BLaER1 (cell line): ENCODE measurements around the gene GPR183.

Experiments used
- H3K27ac ChIP-seq: shearing (Covaris generic); formaldehyde crosslinking; 2 replicates; pipeline ENCODE4 v1.8.1; 2022
- H3K27me3 ChIP-seq: shearing (Covaris generic); formaldehyde crosslinking; 2 replicates; pipeline ENCODE4 v1.8.1; 2022
- H3K36me3 ChIP-seq: shearing (Covaris generic); formaldehyde crosslinking; 2 replicates; pipeline ENCODE4 v1.8.1; 2022
- H3K4me1 ChIP-seq: shearing (Covaris generic); formaldehyde crosslinking; 2 replicates; pipeline ENCODE4 v1.8.1; 2022
- H3K4me2 ChIP-seq: shearing (Covaris generic); formaldehyde crosslinking; 2 replicates; pipeline ENCODE4 v1.8.1; 2022
- H3K4me3 ChIP-seq: shearing (Covaris generic); formaldehyde crosslinking; 2 replicates; pipeline ENCODE4 v1.8.1; 2022
- H3K9ac ChIP-seq: shearing (Covaris generic); formaldehyde crosslinking; 2 replicates; pipeline ENCODE4 v1.8.1; 2022
- H3K9me3 ChIP-seq: shearing (Covaris generic); formaldehyde crosslinking; 2 replicates; pipeline ENCODE4 v1.8.1; 2022
- H4K20me1 ChIP-seq: shearing (Covaris generic); formaldehyde crosslinking; 2 replicates; pipeline ENCODE4 v1.8.1; 2022
- Cebpa-rat ChIP-seq: shearing (Covaris generic); IDR thresholded peaks from 2 replicates; pipeline ENCODE4 v1.8.1; 2022

GPR183 gene

GRCh38 chr13:99307247-99307646, at the start of gene GPR183:
Gene GPR183, minus strand, starts transcription at chr13:99307399. Its CDS starts 11,254 bp downstream, at chr13:99296145.
- Histone ChIP-seq H3K9ac (no peak within 1 kb of the TSS), H3K9me3 (peaks cover 8% of the 10 kb centered on the region; the same call in 1 of the 2 replicates), H3K36me3 (peaks cover 64% of the 10 kb centered on the region), H4K20me1 (peaks cover 72% of the 10 kb centered on the region), H3K27ac (no peak within 1 kb of the TSS), H3K4me3 (no peak within 1 kb of the TSS), H3K4me2 (no peak within 1 kb of the TSS), H3K27me3 (no peaks in the 10 kb centered on the region), H3K4me1 (no peaks in the 10 kb centered on the region)
- TF ChIP-seq Cebpa-rat: no peak

GRCh38 chr13:99356262-99357091, 49.3 kb upstream of the GPR183 start:
- Histone ChIP-seq H3K9me3 (no peaks in the 10 kb centered on the region), H3K27me3 (no peaks in the 10 kb centered on the region), H3K4me1 (peaks cover 39% of the 10 kb centered on the region), H3K9ac (peak overlapping the region; percentile 32; the same call in 1 of the 2 replicates), H3K27ac (0 out of 2 replicates have a peak overlapping the region, but pooled peaks have one; percentile 35), H3K36me3 (peaks cover 88% of the 10 kb centered on the region), H4K20me1 (peaks cover 65% of the 10 kb centered on the region), H3K4me3 (peak overlapping the region; percentile 23; the same call in 1 of the 2 replicates), H3K4me2 (peak overlapping the region; percentile 86)
- no peak for TF ChIP-seq Cebpa-rat

GRCh38 chr13:99356012-99356261, 48.7 kb upstream of the GPR183 start:
- peaks cover 39% of the 10 kb centered on the region for H3K4me1 ChIP-seq
- peak overlapping the region; percentile 86 for H3K4me2 ChIP-seq
- H3K4me3 ChIP-seq: peak overlapping the region; percentile 23; the same call in 1 of the 2 replicates
- TF ChIP-seq Cebpa-rat: no peak
- no peaks in the 10 kb centered on the region for H3K9me3 ChIP-seq
- H3K9ac ChIP-seq: peak overlapping the region; percentile 32; the same call in 1 of the 2 replicates
- H4K20me1 ChIP-seq: peaks cover 65% of the 10 kb centered on the region
- peaks cover 89% of the 10 kb centered on the region for H3K36me3 ChIP-seq
- 0 out of 2 replicates have a peak overlapping the region, but pooled peaks have one; percentile 35 for H3K27ac ChIP-seq
- no peaks in the 10 kb centered on the region for H3K27me3 ChIP-seq

GRCh38 chr13:99355267-99356011, 48.2 kb upstream of the GPR183 start:
- H3K9ac ChIP-seq: peak overlapping the region; percentile 32; the same call in 1 of the 2 replicates
- H3K27ac ChIP-seq: 0 out of 2 replicates have a peak overlapping the region, but pooled peaks have one; percentile 35
- no peak for TF ChIP-seq Cebpa-rat

GRCh38 chr13:99354371-99354951, 47.3 kb upstream of the GPR183 start:
- H3K27me3 ChIP-seq: no peaks in the 10 kb centered on the region
- peaks cover 69% of the 10 kb centered on the region for H4K20me1 ChIP-seq
- H3K9ac ChIP-seq: no peak overlapping the region
- peak overlapping the region; percentile 86 for H3K4me2 ChIP-seq
- H3K27ac ChIP-seq: no peak overlapping the region
- peaks cover 88% of the 10 kb centered on the region for H3K36me3 ChIP-seq
- no peak overlapping the region for H3K4me3 ChIP-seq
- no peaks in the 10 kb centered on the region for H3K9me3 ChIP-seq
- TF ChIP-seq Cebpa-rat: no peak
- peaks cover 39% of the 10 kb centered on the region for H3K4me1 ChIP-seq

More at GRCh38 chr13:99355267-99356011, 48.2 kb upstream of the GPR183 start:
- H4K20me1 ChIP-seq: peaks cover 68% of the 10 kb centered on the region
- peaks cover 89% of the 10 kb centered on the region for H3K36me3 ChIP-seq
- no peaks in the 10 kb centered on the region for H3K9me3 ChIP-seq
- peaks cover 39% of the 10 kb centered on the region for H3K4me1 ChIP-seq
- peak overlapping the region; percentile 23; the same call in 1 of the 2 replicates for H3K4me3 ChIP-seq
- H3K4me2 ChIP-seq: peak overlapping the region; percentile 86
- H3K27me3 ChIP-seq: no peaks in the 10 kb centered on the region

GRCh38 chr13:99353836-99354235, 46.6 kb upstream of the GPR183 start:
- Histone ChIP-seq H3K4me1 (peaks cover 39% of the 10 kb centered on the region), H3K9ac (no peak overlapping the region)

GRCh38 chr13:99353246-99353600, 46.0 kb upstream of the GPR183 start:
- TF ChIP-seq Cebpa-rat: no peak
- Histone ChIP-seq H3K27ac (no peak overlapping the region), H3K4me3 (no peak overlapping the region), H4K20me1 (peaks cover 73% of the 10 kb centered on the region), H3K4me2 (no peak overlapping the region), H3K9ac (no peak overlapping the region), H3K9me3 (no peaks in the 10 kb centered on the region), H3K27me3 (no peaks in the 10 kb centered on the region), H3K4me1 (peaks cover 41% of the 10 kb centered on the region), H3K36me3 (peaks cover 90% of the 10 kb centered on the region)

More at GRCh38 chr13:99353836-99354235, 46.6 kb upstream of the GPR183 start:
- no peak overlapping the region for H3K4me3 ChIP-seq
- peaks cover 67% of the 10 kb centered on the region for H4K20me1 ChIP-seq
- no peak overlapping the region for H3K4me2 ChIP-seq
- H3K27ac ChIP-seq: no peak overlapping the region
- H3K27me3 ChIP-seq: no peaks in the 10 kb centered on the region
- peaks cover 88% of the 10 kb centered on the region for H3K36me3 ChIP-seq
- no peak for TF ChIP-seq Cebpa-rat
- H3K9me3 ChIP-seq: no peaks in the 10 kb centered on the region

GRCh38 chr13:99352351-99353245, 45.4 kb upstream of the GPR183 start:
- H3K27ac ChIP-seq: no peak overlapping the region
- H3K9me3 ChIP-seq: no peaks in the 10 kb centered on the region
- no peak overlapping the region for H3K4me3 ChIP-seq
- no peak overlapping the region for H3K4me2 ChIP-seq
- H3K27me3 ChIP-seq: no peaks in the 10 kb centered on the region
- H3K36me3 ChIP-seq: peaks cover 91% of the 10 kb centered on the region
- TF ChIP-seq Cebpa-rat: no peak
- peaks cover 47% of the 10 kb centered on the region for H3K4me1 ChIP-seq
- H3K9ac ChIP-seq: no peak overlapping the region
- H4K20me1 ChIP-seq: peaks cover 75% of the 10 kb centered on the region

GRCh38 chr13:99351772-99352171, 44.6 kb upstream of the GPR183 start:
- Histone ChIP-seq H3K9ac (no peak overlapping the region), H3K36me3 (peaks cover 90% of the 10 kb centered on the region), H3K4me1 (peaks cover 50% of the 10 kb centered on the region), H3K9me3 (no peaks in the 10 kb centered on the region), H3K27me3 (no peaks in the 10 kb centered on the region), H4K20me1 (peaks cover 73% of the 10 kb centered on the region), H3K27ac (no peak overlapping the region), H3K4me3 (no peak overlapping the region), H3K4me2 (no peak overlapping the region)
- no peak for TF ChIP-seq Cebpa-rat
